Astrocyte of the spinal cord (primary cell): Measurements from ENCODE around the gene PPP3CA.

ENCODE experiments used
- DNase-seq: peaks from one replicate; pipeline ENCODE4 v3.0.0; 2011; ENCODE audit warnings: low read depth, low spot score
- H3K4me3 ChIP-seq: 2 replicates; pipeline ENCODE4 v1.5.1; 2011; ENCODE audit warnings: low read depth, mild to moderate bottlenecking, low read length, moderate library complexity
- in situ Hi-C: cut with HindIII; loops from 2 replicates; pipeline ENCODE4 v1.10.0; 2017; ENCODE audit warnings: low sequenced_read_pairs
- TF ChIP-seq, protein P1 (sequence below): IDR thresholded peaks from 2 replicates; pipeline ENCODE4 v1.5.1; 2012; ENCODE audit warnings: low read depth, mild to moderate bottlenecking, low read length, inconsistent platforms

PPP3CA gene

DNA sequence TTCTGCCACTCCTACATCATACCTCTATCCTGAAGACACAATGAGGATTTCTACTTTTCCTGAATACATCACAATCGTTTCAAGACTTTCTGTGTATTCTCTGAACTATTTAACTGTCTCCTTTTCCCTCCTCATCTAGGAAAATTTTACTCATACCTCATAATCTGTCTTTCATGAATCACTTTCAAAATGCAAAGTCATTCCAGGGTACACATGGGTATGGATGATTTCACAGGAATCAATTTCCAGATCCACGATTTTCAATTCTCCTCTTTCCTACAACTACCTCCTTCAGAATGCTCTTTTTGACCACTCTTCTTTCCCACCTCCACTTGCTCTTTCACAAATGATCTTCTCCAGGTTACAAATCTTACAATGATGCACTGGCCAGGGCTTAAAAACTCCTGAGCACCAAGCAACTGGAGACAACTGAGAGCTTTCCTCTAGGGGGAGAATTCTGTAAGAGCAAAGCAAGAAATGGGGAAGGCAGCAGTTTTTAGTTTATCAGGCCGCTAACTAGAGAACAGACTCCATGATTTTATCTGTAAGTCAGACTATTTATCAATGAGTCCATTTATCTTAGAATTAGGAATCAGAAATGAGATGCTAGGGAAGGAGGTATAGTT, 116.4 kb downstream of the PPP3CA start:
- no peak for DNase-seq
- H3K4me3 ChIP-seq = no peak overlapping the region
- TF ChIP-seq, protein P1, sequence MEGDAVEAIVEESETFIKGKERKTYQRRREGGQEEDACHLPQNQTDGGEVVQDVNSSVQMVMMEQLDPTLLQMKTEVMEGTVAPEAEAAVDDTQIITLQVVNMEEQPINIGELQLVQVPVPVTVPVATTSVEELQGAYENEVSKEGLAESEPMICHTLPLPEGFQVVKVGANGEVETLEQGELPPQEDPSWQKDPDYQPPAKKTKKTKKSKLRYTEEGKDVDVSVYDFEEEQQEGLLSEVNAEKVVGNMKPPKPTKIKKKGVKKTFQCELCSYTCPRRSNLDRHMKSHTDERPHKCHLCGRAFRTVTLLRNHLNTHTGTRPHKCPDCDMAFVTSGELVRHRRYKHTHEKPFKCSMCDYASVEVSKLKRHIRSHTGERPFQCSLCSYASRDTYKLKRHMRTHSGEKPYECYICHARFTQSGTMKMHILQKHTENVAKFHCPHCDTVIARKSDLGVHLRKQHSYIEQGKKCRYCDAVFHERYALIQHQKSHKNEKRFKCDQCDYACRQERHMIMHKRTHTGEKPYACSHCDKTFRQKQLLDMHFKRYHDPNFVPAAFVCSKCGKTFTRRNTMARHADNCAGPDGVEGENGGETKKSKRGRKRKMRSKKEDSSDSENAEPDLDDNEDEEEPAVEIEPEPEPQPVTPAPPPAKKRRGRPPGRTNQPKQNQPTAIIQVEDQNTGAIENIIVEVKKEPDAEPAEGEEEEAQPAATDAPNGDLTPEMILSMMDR = no peak
- in situ Hi-C loops = no loop called here

DNA sequence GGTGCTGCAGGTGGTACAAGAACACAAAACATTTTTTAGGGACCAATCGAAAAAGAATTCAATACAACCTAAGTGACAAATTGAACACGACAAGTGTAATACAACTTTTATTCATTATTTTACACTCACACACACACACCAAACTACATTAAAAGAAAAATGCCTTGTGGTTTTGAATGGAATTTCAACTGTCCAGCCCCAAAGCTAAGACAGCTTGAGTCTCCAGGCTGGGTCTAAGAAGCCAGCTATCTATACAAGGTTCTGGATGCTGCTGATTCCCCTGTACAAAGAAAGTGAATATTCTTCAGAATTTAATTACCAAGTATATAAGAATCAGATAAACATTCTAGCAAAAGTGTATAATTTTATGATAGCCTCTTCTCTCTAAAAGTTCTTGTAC, 118.2 kb downstream of the PPP3CA start:
- no peak overlapping the region for H3K4me3 ChIP-seq
- in situ Hi-C loops = no loop called here
- peak; percentile 70 for DNase-seq
- TF ChIP-seq, protein P1 = no peak

DNA sequence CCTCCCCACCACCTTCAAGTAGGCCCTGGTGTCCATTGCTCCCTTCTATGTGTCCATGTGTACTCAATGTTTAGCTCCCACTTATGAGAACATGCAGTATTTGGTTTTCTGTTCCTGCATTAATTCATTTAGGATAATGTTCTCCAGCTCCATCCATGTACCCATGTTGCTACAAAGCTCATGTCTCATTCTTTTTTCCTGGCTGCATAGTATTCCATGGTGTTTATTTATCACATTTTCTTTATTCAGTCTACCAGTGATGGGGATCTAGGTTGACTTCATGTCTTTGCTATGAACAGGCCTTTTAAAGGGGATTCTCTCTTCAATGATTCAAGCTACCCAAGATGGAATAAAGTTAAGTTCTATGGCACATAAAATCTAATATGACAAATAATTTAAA, 119.6 kb downstream of the PPP3CA start:
- DNase-seq = no peak
- TF ChIP-seq, protein P1 = no peak
- H3K4me3 ChIP-seq = no peak overlapping the region
- in situ Hi-C loops = no loop called here

DNA sequence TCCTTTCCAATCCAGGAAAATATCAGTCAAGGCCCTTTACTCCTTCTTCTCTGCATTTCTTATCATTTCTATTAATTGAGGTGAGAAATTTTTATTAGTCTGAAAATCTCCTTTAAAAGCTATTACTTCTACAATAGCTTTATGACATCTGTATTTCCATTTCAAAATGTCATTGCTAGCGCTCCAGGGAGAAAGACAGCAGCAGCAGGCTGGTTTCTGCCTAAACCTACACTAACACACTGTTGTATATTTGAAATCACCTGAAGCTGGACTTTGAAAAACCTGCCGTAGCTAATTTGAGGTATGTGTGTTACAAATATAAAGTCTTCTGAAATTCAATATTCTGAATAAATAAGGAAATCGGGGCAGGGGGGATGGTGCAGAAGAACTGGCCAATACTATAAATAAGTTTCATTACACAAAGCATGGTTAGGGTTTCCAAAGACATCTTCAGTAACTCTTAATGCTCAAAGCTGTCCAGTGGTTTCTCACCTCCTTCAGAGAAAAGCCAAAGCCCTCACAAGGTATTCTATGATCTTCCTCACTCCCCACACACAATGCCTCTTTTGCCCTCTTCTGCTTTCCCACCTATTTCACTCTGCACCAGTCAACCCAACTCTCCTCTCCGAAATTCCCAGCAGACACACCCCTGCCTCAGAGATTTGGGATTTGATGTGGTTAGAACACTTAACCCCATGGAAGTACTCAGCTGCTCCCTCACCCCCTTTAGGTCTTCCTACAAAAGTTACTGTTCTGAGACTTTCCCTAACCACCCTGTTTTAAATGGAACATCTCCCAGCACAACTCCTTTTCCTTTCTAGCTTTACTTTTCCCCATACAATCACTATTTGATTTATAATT, 122.7 kb downstream of the PPP3CA start:
- in situ Hi-C loops = no loop called here
- DNase-seq = no peak

DNA sequence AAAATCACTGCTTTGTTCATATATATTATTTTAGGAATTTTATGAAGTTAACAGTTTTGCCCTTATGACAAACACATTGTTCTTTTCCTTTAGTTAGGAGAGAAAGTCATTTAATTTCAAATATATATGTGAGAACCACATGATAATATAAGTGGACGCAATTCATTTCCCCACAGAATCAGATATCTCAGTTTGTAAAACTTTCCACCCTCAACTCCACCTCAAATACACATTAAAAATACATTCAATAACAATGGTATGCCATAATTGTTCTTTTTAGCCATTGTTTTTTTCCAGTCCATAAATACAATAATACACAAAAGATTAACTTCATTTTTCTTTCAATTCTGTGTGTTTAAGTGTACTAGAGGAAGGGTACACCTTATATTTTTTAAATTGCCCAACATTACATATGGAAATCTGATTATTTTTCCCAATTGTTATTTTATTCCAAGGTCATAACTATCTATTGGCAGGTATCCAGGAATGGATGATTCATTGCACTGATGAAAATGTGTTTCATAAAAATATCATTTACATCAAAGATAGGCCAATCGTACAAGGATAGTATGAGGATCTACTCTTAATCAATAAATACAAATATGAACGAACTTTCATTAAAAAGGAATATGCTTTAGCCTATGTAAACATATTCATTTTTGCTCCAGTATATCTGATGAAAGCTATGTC, 125.0 kb downstream of the PPP3CA start:
- TF ChIP-seq, protein P1 = no peak
- in situ Hi-C loops = no loop called here
- DNase-seq = no peak
- no peak overlapping the region for H3K4me3 ChIP-seq

More for the DNA sequence above, 122.7 kb downstream of the PPP3CA start:
- TF ChIP-seq, protein P1 = no peak
- H3K4me3 ChIP-seq = no peak overlapping the region

DNA sequence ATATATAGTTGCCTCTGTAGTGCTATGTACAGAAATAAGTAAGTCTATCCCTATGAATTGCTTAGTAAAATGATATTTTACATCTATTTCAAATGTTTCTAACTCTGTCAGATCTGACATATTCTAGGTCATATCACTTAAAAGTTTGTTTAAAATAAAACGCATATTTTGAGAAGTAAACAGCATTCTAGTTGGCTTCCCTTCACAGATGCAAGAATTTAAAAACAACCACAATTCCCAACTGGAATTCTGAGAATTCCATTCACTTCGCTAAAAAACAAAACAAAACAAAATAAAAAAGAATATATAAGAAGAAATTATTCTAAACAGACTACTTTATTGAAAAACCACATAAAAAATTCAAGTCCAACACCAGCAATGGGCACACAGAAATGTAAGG, 126.0 kb downstream of the PPP3CA start:
- TF ChIP-seq, protein P1 = no peak
- DNase-seq = no peak
- in situ Hi-C loops = no loop called here
- no peak overlapping the region for H3K4me3 ChIP-seq
